HepG2 (cell line): ENCODE data around the gene PIANP. TPM values are rescaled to one million over a fixed set of nuclear protein-coding genes. Genes with fewer than 3 reads are reported as not detected.

ENCODE experiments used
- BORCS8-MEF2B ChIP-seq: sonication (generic); formaldehyde crosslinking; IDR thresholded peaks from 2 replicates; pipeline ENCODE4 v1.8.0; 2022; ENCODE audit warnings: mild to moderate bottlenecking, missing genetic modification reagents
- CEBPB ChIP-seq: IDR thresholded peaks from 2 replicates; pipeline ENCODE4 v1.6.1; 2011; ENCODE audit warnings: low read depth, low read length, improper control_type of control experiment, borderline replicate concordance
- ERF ChIP-seq: IDR thresholded peaks from 2 replicates; pipeline ENCODE4 v1.6.1; 2018; ENCODE audit warnings: missing biosample characterization, missing genetic modification reagents
- HNRNPH1 ChIP-seq: fragments of 200-400 bp; formaldehyde crosslinking; optimal IDR thresholded peaks from 2 replicates; pipeline ENCODE3; 2017; ENCODE audit warnings: mild to moderate bottlenecking, low read depth, low read length
- KDM2A ChIP-seq: sonication (generic); formaldehyde crosslinking; IDR thresholded peaks from 2 replicates; pipeline ENCODE4 v1.4.0; 2020; ENCODE audit warnings: low read depth, missing genetic modification reagents, borderline replicate concordance
- SOX13 ChIP-seq, 3 experiments: fragments of 450-650 bp in 1 of 3; sonication (generic) in 1 of 3; formaldehyde crosslinking in 1 of 3; IDR thresholded peaks in 2 of 3; conservative IDR thresholded peaks in 1 of 3; 2 replicates each; pipeline versions ENCODE4 v1.5.0 to v1.6.1; 2016 to 2020; ENCODE audit warnings: antibody characterized with exemption in 1 of 3, mild to moderate bottlenecking in 1 of 3, missing compliant biosample characterization in 1 of 3, missing genetic modification reagents in 1 of 3, moderate library complexity in 1 of 3
- UBTF ChIP-seq: sonication (generic); formaldehyde crosslinking; IDR thresholded peaks from 2 replicates; pipeline ENCODE4 v1.4.0; 2020; ENCODE audit warnings: mild to moderate bottlenecking, missing genetic modification reagents
- XRCC5 ChIP-seq: fragments of 200-400 bp; formaldehyde crosslinking; optimal IDR thresholded peaks from 2 replicates; pipeline ENCODE3; 2017; ENCODE audit warnings: mild to moderate bottlenecking, low read length
- ZBTB4 ChIP-seq: sonication (generic); formaldehyde crosslinking; IDR thresholded peaks from 2 replicates; pipeline ENCODE4 v1.4.0; 2020; ENCODE audit warnings: missing genetic modification reagents, mild to moderate bottlenecking, borderline replicate concordance
- ZNF263 ChIP-seq: sonication (generic); formaldehyde crosslinking; IDR thresholded peaks from 2 replicates; pipeline ENCODE4 v1.4.0; 2020; ENCODE audit warnings: missing genetic modification reagents
- ZNF280D ChIP-seq: sonication (generic); formaldehyde crosslinking; IDR thresholded peaks from 2 replicates; pipeline ENCODE4 v1.5.1; 2020; ENCODE audit warnings: mild to moderate bottlenecking, missing genetic modification reagents
- ZNF296 ChIP-seq: sonication (generic); formaldehyde crosslinking; conservative IDR thresholded peaks from 2 replicates; pipeline ENCODE4 v1.5.0; 2020; ENCODE audit warnings: mild to moderate bottlenecking, missing genetic modification reagents
- ZNF737 ChIP-seq: sonication (generic); formaldehyde crosslinking; IDR thresholded peaks from 2 replicates; pipeline ENCODE4 v1.5.0; 2020; ENCODE audit warnings: missing genetic modification reagents, mild to moderate bottlenecking, borderline replicate concordance
- polyA plus RNA-seq, 8 experiments: library from polyadenylated mRNA; depleted of rRNA in 3 of 8; stranded (reverse) in 7 of 8; unstranded in 1 of 8; fragments of >200 nt; fragmentation: Illumina TruSeq in 4 of 8; extraction: Trizol in 4 of 8; gene quantifications; 2 replicates each; pipeline versions ENCODE4 v1.2.1 to v1.2.3, GENCODE V29; 2011 to 2016; ENCODE audit warnings: low read depth in 4 of 8, missing spikeins in 1 of 8, mixed read lengths in 1 of 8; ENCODE audit not compliant: insufficient read depth in 1 of 8
- total RNA-seq, 5 experiments: library from RNA; depleted of rRNA; stranded (reverse); fragments of >200 nt; fragmentation: Illumina TruSeq; extraction: Trizol; gene quantifications; 2 replicates each; pipeline ENCODE4 v1.2.3, GENCODE V29; 2016; ENCODE audit warnings: low read depth in 1 of 5
- TF ChIP-seq, protein P1 (sequence below): IDR thresholded peaks from 2 replicates; pipeline ENCODE4 v1.6.1; 2012; ENCODE audit warnings: low read length, improper control_type of control experiment
- TF ChIP-seq, protein P2 (sequence below): sonication (generic); formaldehyde crosslinking; IDR thresholded peaks from 2 replicates; pipeline ENCODE4 v1.4.0; 2020; ENCODE audit warnings: mild to moderate bottlenecking, missing genetic modification reagents

Gene PIANP
- total and polyA plus RNA-seq, 2 of the 13 experiments (the other 11 are each of a cell fraction or from before 2014, with no cell fraction given) = not detected

- TF ChIP-seq ZNF280D (CRISPR knock-in tag) (no peak), KDM2A (CRISPR knock-in tag) (no peak), BORCS8-MEF2B (CRISPR knock-in tag) (no peak), ZNF296 (CRISPR knock-in tag) (no peak), ZNF737 (no peak), ZBTB4 (no peak), ERF (CRISPR knock-in tag) (0 out of 2 replicates have a peak, but pooled peaks have one; percentile 24), HNRNPH1 (no peak), UBTF (no peak), SOX13 (IDR thresholded peaks at IDR 0.05) (no peak), SOX13 (CRISPR knock-in tag; conservative IDR thresholded peaks at IDR 0.05 in 1 of 2, IDR thresholded peaks at IDR 0.05 in 1 of 2) (no peak), CEBPB (no peak), ZNF263 (CRISPR knock-in tag) (no peak), XRCC5 (peak; percentile 47)
- TF ChIP-seq, protein P1, sequence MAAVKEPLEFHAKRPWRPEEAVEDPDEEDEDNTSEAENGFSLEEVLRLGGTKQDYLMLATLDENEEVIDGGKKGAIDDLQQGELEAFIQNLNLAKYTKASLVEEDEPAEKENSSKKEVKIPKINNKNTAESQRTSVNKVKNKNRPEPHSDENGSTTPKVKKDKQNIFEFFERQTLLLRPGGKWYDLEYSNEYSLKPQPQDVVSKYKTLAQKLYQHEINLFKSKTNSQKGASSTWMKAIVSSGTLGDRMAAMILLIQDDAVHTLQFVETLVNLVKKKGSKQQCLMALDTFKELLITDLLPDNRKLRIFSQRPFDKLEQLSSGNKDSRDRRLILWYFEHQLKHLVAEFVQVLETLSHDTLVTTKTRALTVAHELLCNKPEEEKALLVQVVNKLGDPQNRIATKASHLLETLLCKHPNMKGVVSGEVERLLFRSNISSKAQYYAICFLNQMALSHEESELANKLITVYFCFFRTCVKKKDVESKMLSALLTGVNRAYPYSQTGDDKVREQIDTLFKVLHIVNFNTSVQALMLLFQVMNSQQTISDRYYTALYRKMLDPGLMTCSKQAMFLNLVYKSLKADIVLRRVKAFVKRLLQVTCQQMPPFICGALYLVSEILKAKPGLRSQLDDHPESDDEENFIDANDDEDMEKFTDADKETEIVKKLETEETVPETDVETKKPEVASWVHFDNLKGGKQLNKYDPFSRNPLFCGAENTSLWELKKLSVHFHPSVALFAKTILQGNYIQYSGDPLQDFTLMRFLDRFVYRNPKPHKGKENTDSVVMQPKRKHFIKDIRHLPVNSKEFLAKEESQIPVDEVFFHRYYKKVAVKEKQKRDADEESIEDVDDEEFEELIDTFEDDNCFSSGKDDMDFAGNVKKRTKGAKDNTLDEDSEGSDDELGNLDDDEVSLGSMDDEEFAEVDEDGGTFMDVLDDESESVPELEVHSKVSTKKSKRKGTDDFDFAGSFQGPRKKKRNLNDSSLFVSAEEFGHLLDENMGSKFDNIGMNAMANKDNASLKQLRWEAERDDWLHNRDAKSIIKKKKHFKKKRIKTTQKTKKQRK = no peak
- TF ChIP-seq, protein P2, sequence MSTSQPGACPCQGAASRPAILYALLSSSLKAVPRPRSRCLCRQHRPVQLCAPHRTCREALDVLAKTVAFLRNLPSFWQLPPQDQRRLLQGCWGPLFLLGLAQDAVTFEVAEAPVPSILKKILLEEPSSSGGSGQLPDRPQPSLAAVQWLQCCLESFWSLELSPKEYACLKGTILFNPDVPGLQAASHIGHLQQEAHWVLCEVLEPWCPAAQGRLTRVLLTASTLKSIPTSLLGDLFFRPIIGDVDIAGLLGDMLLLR (CRISPR knock-in tag) = no peak
These were observed 35.0 kb upstream of the PIANP start (continued) for GRCh38 chr12:6735448-6736191.
